Activated CD8-positive, alpha-beta T cell treated with anti-CD3 and anti-CD28 coated beads, Interleukin-2, amount 10 ng/mL, durations not matched to agents 7 days and 5 days (primary cell): Measurements from ENCODE around the gene BICRA. TPM values are rescaled to one million over a fixed set of nuclear protein-coding genes. Genes with fewer than 3 reads are reported as not detected.
A peak's percentile ranks its signal among the peaks of the same experiment; 100 is the strongest.
"Not testable (repeated sequence)": the region's sequence is repeated elsewhere in the genome, so short reads cannot be mapped to it uniquely, and the experiment has no call there.

Source experiments
- ATAC-seq: fragments of 150-1000 bp; cut with Tn5 transposase; one replicate; pipeline ENCODE4 v1.10.0; 2021; ENCODE audit warnings: moderate library complexity
- CTCF ChIA-PET: fragments of 350-600 bp; sonication (Branson Sonifier 250); formaldehyde crosslinking; loops from one replicate; lab custom pipeline; 2021; ENCODE audit warnings: antibody characterized with exemption; lab: Charles Lee
- POLR2A ChIA-PET: fragments of 350-600 bp; sonication (Branson Sonifier 250); formaldehyde crosslinking; loops from one replicate; lab custom pipeline; 2021; ENCODE audit warnings: antibody characterized with exemption; lab: Charles Lee
- DNase-seq: peaks from one replicate; pipeline ENCODE4 v3.0.0-alpha.2; 2020
- H3K27ac Mint-ChIP-seq: one replicate; pipeline ENCODE4 v1.8.0; 2021; ENCODE audit warnings: mild to moderate bottlenecking, mixed read lengths
- H3K27me3 Mint-ChIP-seq: one replicate; pipeline ENCODE4 v1.8.0; 2021; ENCODE audit warnings: low read depth, mixed read lengths
- H3K36me3 Mint-ChIP-seq: one replicate; pipeline ENCODE4 v1.8.0; 2021; ENCODE audit warnings: low read depth, mixed read lengths
- H3K4me1 Mint-ChIP-seq: one replicate; pipeline ENCODE4 v1.8.0; 2021; ENCODE audit warnings: low read depth, mixed read lengths
- H3K4me3 Mint-ChIP-seq: one replicate; pipeline ENCODE4 v1.8.0; 2021; ENCODE audit warnings: mild to moderate bottlenecking, mixed read lengths
- H3K9me3 Mint-ChIP-seq: one replicate; pipeline ENCODE4 v1.8.0; 2022; ENCODE audit warnings: mixed read lengths; ENCODE audit not compliant: insufficient read depth
- total RNA-seq, 2 experiments: library from RNA; stranded (reverse); gene quantifications; one replicate each; pipeline ENCODE4 v1.2.3, GENCODE V29; 2021

The BICRA gene
- total RNA-seq, 2 experiments from 2014 or later: 15.0 to 17.6 TPM

GRCh38 chr19:47633996-47634395 lies 25.1 kb downstream of the BICRA start:
- Mint-ChIP-seq H3K27ac (no peak overlapping the region), H3K4me3 (no peak overlapping the region), H3K9me3 (no peaks in the 10 kb centered on the region), H3K36me3 (peaks cover 4% of the 10 kb centered on the region), H3K4me1 (peaks cover 17% of the 10 kb centered on the region), H3K27me3 (no peaks in the 10 kb centered on the region)
- DNase-seq: no peak
- ChIA-PET POLR2A (no interaction called here), CTCF (no interaction called here)
- ATAC-seq: no peak

- H3K27me3 Mint-ChIP-seq, ATAC-seq, H3K9me3 Mint-ChIP-seq, DNase-seq, CTCF ChIA-PET, H3K36me3 Mint-ChIP-seq, POLR2A ChIA-PET, H3K27ac Mint-ChIP-seq, H3K4me3 Mint-ChIP-seq: not testable (repeated sequence)
- peaks cover 17% of the 10 kb centered on the region for H3K4me1 Mint-ChIP-seq
Observed at GRCh38 chr19:47635152-47635754, 26.3 kb downstream of the BICRA start.

- POLR2A ChIA-PET: interaction anchor here (0.6 kb wide), 1 partner anchor 90 kb away, joined by 3 read pairs; no protein-coding TSS in a partner anchor
- no peaks in the 10 kb centered on the region for H3K27me3 Mint-ChIP-seq
- CTCF ChIA-PET: no interaction called here
- H3K27ac Mint-ChIP-seq: no peak overlapping the region
- no peak overlapping the region for H3K4me3 Mint-ChIP-seq
- no peaks in the 10 kb centered on the region for H3K9me3 Mint-ChIP-seq
- no peak for DNase-seq
- H3K4me1 Mint-ChIP-seq: peaks cover 17% of the 10 kb centered on the region
- no peak for ATAC-seq
- peaks cover 7% of the 10 kb centered on the region for H3K36me3 Mint-ChIP-seq
Observed at GRCh38 chr19:47637550-47637949, 28.6 kb downstream of the BICRA start.

- no peak overlapping the region for H3K27ac Mint-ChIP-seq
- ATAC-seq: no peak
- no peaks in the 10 kb centered on the region for H3K27me3 Mint-ChIP-seq
- peaks cover 13% of the 10 kb centered on the region for H3K4me1 Mint-ChIP-seq
- CTCF ChIA-PET: no interaction called here
- no peak for DNase-seq
- POLR2A ChIA-PET: no interaction called here
- no peaks in the 10 kb centered on the region for H3K9me3 Mint-ChIP-seq
- no peak overlapping the region for H3K4me3 Mint-ChIP-seq
- peaks cover 18% of the 10 kb centered on the region for H3K36me3 Mint-ChIP-seq
Observed at GRCh38 chr19:47641891-47642485, 33.1 kb downstream of the BICRA start.

- DNase-seq: no peak
- no peak for ATAC-seq
- Mint-ChIP-seq H3K4me3 (no peak overlapping the region), H3K27me3 (no peaks in the 10 kb centered on the region), H3K4me1 (peaks cover 4% of the 10 kb centered on the region), H3K9me3 (no peaks in the 10 kb centered on the region), H3K27ac (no peak overlapping the region), H3K36me3 (peaks cover 21% of the 10 kb centered on the region)
- ChIA-PET POLR2A (no interaction called here), CTCF (no interaction called here)
Observed at GRCh38 chr19:47643281-47643680, 34.3 kb downstream of the BICRA start.

GRCh38 chr19:47644199-47644598 lies 35.3 kb downstream of the BICRA start:
- Mint-ChIP-seq H3K27ac (no peak overlapping the region), H3K4me1 (peaks cover 3% of the 10 kb centered on the region), H3K36me3 (peaks cover 21% of the 10 kb centered on the region), H3K27me3 (no peaks in the 10 kb centered on the region), H3K4me3 (no peak overlapping the region), H3K9me3 (no peaks in the 10 kb centered on the region)
- POLR2A ChIA-PET: no interaction called here
- CTCF ChIA-PET: no interaction called here
- ATAC-seq (no peak), DNase-seq (no peak)

GRCh38 chr19:47644743-47645482 lies 36.0 kb downstream of the BICRA start:
- ATAC-seq: no peak
- Mint-ChIP-seq H3K27me3 (no peaks in the 10 kb centered on the region), H3K4me3 (no peak overlapping the region), H3K4me1 (peaks cover 3% of the 10 kb centered on the region), H3K9me3 (peaks cover 4% of the 10 kb centered on the region), H3K36me3 (peaks cover 21% of the 10 kb centered on the region), H3K27ac (no peak overlapping the region)
- CTCF ChIA-PET: no interaction called here
- DNase-seq: no peak
- POLR2A ChIA-PET: no interaction called here

- H3K9me3 Mint-ChIP-seq: peaks cover 4% of the 10 kb centered on the region
- DNase-seq: no peak
- H3K27ac Mint-ChIP-seq: no peak overlapping the region
- CTCF ChIA-PET: no interaction called here
- no peaks in the 10 kb centered on the region for H3K27me3 Mint-ChIP-seq
- H3K36me3 Mint-ChIP-seq: peaks cover 23% of the 10 kb centered on the region
- POLR2A ChIA-PET: no interaction called here
- H3K4me3 Mint-ChIP-seq: no peak overlapping the region
- peaks cover 3% of the 10 kb centered on the region for H3K4me1 Mint-ChIP-seq
- ATAC-seq: no peak
Observed at GRCh38 chr19:47646924-47647323, 38.0 kb downstream of the BICRA start.

- Mint-ChIP-seq H3K4me1 (peaks cover 3% of the 10 kb centered on the region), H3K27ac (no peak overlapping the region), H3K27me3 (no peaks in the 10 kb centered on the region), H3K9me3 (peaks cover 4% of the 10 kb centered on the region), H3K36me3 (peaks cover 26% of the 10 kb centered on the region), H3K4me3 (no peak overlapping the region)
- no peak for ATAC-seq
- CTCF ChIA-PET: interaction anchor here (0.9 kb wide), 1 partner anchor 166 kb away, joined by 3 read pairs; the partner anchor contains the start of gene KPTN
- POLR2A ChIA-PET: no interaction called here
- no peak for DNase-seq
Observed at GRCh38 chr19:47649588-47649987, 40.7 kb downstream of the BICRA start.

GRCh38 chr19:47650700-47651099 lies 41.8 kb downstream of the BICRA start:
- ChIA-PET POLR2A (no interaction called here), CTCF (interaction anchor here (0.9 kb wide), 1 partner anchor 167 kb away, joined by 3 read pairs; the partner anchor contains the start of gene KPTN)
- DNase-seq: no peak
- no peak overlapping the region for H3K4me3 Mint-ChIP-seq
- no peak for ATAC-seq
- no peaks in the 10 kb centered on the region for H3K27me3 Mint-ChIP-seq
- peaks cover 3% of the 10 kb centered on the region for H3K4me1 Mint-ChIP-seq
- no peak overlapping the region for H3K27ac Mint-ChIP-seq
- peaks cover 4% of the 10 kb centered on the region for H3K9me3 Mint-ChIP-seq
- H3K36me3 Mint-ChIP-seq: peaks cover 26% of the 10 kb centered on the region

GRCh38 chr19:47651132-47651531 lies 42.2 kb downstream of the BICRA start:
- ATAC-seq: no peak
- CTCF ChIA-PET: no interaction called here
- POLR2A ChIA-PET: no interaction called here
- H3K4me3 Mint-ChIP-seq: no peak overlapping the region
- H3K27ac Mint-ChIP-seq: peak overlapping the region; percentile 50
- peaks cover 23% of the 10 kb centered on the region for H3K36me3 Mint-ChIP-seq
- no peaks in the 10 kb centered on the region for H3K27me3 Mint-ChIP-seq
- peaks cover 3% of the 10 kb centered on the region for H3K4me1 Mint-ChIP-seq
- DNase-seq: no peak
- H3K9me3 Mint-ChIP-seq: peaks cover 4% of the 10 kb centered on the region

- DNase-seq: no peak
- Mint-ChIP-seq H3K27ac (no peak overlapping the region), H3K9me3 (peaks cover 4% of the 10 kb centered on the region), H3K4me3 (no peak overlapping the region), H3K27me3 (no peaks in the 10 kb centered on the region), H3K36me3 (peaks cover 18% of the 10 kb centered on the region), H3K4me1 (peaks cover 3% of the 10 kb centered on the region)
- ChIA-PET CTCF (no interaction called here), POLR2A (no interaction called here)
- no peak for ATAC-seq
Observed at GRCh38 chr19:47651691-47652090, 42.8 kb downstream of the BICRA start.
